HG03575 (cell line): ENCODE results near the gene GTF3C2.
A peak's percentile ranks its signal among the peaks of the same experiment; 100 is the strongest.
"Not testable (repeated sequence)": the region's sequence is repeated elsewhere in the genome, so short reads cannot be mapped to it uniquely, and the experiment has no call there.

Source experiments
- ATAC-seq: cut with Tn5 transposase; IDR thresholded peaks from one replicate; pipeline ENCODE4 v1.9.1; 2021; ENCODE audit not compliant: unreplicated experiment, insufficient number of reproducible peaks, low FRiP score; ENCODE audit errors: extremely low read depth

Gene GTF3C2

DNA sequence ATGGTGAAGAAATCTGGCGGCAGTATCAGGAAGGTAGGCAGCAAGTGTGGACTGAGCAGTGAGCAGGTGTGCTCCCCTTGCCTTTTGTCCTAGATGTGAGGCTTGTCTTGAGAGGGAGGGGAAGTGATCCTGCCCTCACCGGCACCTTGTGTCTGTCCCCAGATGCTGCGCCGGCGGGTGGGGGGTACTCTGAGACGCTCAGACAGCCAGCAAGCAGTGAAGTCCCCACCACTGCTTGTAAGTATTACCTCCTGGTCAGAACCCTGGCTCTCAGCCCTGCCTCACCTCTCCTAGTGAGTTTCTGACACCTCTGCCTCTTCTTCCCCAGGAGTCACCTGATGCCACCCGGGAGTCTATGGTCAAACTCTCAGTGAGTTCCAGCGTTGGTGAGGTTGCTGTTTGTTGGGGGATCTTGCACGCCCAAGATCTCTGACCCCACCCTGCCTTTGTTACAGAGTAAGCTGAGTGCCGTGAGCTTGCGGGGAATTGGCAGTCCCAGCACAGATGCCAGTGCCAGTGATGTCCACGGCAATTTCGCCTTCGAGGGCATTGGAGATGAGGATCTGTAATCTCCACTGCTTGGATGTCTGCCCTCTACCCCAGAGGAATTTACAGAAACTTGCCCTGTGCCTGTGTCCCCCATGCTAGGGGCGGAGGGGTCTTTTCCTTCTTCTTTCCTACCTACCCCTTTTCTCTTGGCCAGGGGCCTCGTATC, 19.7 kb upstream of the GTF3C2 start:
- no peak for ATAC-seq

DNA sequence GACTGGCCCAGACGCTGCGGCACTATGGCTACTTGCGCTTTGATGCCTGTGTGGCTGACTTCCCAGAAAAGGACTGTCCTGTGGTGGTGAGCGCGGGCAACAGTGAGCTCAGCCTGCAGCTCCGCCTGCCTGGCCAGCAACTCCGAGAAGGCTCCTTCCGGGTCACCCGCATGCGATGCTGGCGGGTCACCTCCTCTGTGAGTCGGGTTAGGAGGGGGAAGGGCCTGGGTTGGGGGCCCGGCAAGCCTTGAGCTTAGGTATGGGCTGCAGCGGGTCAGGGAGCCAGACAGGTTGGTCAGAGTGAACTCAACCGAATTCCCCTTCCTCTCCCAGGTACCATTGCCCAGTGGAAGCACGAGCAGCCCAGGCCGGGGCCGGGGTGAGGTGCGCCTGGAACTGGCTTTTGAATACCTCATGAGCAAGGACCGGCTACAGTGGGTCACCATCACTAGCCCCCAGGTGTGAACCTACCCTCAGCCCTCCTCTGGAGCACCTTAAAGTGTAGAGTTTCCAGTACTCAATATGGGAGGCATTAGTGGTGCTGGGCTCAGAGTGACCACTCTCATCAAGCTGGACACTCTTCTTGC, 19.0 kb upstream of the GTF3C2 start:
- no peak for ATAC-seq

DNA sequence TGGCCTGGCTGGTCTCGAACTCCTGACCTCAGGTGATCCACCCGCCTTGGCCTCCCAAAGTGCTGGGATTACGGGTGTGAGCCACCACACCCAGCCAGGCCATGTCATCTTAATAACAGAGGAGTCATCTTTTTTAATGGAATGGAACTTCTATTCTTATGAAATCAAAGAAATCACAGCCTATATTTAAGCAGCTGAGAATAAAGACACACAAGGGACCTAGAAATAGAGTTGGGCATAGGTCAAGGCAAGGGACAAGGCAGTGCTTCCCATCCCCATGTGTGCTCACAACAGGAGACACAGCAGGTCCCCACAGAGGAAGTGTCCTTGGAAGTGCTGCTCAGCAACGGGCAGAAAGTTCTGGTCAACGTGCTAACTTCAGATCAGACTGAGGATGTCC, 17.0 kb upstream of the GTF3C2 start:
- ATAC-seq, result no peak

DNA sequence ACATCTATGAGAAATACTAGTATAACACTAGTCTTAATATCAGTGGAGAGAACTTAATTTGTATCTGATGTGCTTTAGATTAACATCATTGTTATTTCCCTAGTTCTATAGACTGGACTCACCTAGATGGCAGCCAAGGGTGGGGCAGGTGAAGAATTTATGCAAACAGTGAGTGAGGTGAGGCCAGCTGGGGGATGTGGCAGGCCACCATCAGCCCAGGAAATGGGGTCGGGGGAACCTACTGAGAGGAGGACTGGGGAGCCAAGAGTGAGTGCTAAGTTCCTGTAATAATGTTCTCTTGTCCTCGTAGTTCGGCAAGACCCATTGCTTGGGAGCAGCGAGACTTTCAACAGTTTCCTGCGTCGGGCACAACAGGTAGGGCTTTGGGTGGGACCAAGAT, 16.4 kb upstream of the GTF3C2 start:
- ATAC-seq, result no peak

DNA sequence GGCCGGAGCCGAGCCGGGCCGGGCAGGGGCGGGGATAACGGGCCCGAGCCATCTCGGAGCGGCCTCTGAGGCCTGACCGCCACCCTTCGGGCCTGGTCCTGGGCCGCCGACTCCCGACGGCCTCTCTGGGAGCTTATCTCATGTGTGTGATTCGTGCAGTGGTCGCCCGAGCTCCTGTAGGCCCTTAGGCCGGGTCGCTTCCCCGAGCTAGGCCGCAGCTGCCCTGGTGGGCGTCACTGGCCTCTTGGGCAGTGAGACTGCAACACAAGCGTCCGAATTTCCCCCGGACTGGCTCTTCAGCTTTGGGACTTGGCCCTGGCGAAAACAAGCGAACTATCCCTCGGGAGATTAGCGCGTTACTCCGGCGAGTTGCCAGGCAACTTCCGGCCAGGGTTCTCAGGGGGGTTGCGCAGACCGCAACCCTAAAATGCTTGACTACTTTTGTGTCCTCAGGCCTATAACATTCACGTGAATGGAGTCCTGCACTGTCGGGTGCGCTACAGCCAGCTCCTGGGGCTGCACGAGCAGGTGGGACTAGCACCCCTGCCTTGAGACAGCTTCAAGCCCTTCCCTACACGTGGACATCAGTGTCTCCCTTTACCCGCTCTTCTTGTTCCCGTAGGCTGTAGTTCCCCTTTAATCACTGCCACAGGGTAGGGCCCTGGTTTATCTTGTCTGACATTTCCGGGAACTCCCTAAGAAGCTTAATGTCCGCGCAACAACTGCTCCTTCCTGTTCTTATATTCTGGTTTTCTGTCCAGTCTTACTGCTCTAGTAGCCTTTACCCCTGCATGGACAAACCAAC, 14.5 kb upstream of the GTF3C2 start:
- no peak for ATAC-seq

DNA sequence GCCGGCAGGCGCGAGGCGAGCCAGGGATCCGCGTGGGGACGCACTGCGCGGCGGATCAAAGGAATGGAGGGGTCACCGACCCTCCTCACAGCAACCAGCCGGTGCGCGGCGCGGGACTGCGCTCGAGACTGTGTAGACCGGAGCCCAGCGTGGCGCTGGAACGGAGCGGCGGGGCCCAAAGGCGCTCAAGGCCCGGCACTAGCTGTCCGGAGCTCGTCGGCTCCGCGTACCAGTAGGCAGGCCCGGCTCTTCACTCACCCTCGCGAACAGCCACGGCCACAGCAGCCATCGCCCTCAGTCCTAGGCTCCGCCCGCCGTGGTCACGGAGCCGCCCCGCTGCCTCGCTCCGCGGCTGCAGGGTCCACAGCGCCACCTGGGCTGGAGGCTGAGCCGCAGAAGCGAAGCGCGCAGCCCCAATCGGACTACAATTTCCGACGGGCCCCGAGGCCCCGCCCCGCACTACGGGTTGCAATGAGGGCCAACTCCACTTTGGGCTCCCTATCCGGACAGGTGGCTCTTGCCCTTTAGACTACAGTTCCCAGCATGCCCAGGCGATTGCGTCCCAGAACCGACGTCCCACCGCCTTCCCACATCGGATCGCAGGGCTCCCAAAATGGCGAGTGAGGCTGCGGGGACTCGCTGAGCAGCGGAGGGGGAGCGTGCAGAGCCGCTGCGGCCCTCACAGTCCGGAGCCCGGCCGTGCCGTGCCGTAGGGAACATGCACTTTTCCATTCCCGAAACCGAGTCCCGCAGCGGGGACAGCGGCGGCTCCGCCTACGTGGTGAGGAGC, 13.7 kb upstream of the GTF3C2 start, which contains the start of the genes EIF2B4 and SNX17:
Gene EIF2B4, minus strand, starts transcription at position 313 of the 790 bp plus-strand sequence. Its CDS starts 24 bp downstream, at position 289.
Gene SNX17, plus strand, starts transcription at position 591 of the 790 bp plus-strand sequence. Its CDS starts 128 bp downstream, at position 719.
- peak; percentile 70 for ATAC-seq

DNA sequence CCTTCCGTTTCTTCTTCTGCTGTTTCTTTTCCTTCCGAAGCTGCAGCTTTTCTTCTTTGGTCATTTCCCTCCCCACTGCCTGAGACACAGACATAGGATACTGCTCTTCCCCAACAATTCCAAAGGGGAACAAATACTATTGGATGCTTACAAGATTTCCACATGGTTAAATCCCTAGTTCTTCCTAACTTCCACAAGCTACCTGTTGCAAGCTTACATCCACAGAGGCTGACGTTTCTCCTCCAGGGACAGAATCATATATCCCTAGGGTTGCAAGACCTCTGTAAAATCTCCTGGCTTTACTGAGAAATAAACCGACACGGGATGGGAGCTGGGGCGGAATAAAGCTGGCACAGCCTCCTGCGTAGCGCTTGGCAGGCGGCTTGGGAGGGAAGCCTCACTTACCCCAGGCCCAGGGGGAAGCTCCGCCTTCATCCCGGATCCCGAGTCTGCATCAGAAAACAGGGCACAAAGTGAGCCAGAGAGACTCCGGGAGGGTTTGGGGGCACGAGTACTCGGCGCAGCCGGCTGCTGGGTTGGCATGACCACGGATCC, 13.0 kb upstream of the GTF3C2 start:
- no peak for ATAC-seq

DNA sequence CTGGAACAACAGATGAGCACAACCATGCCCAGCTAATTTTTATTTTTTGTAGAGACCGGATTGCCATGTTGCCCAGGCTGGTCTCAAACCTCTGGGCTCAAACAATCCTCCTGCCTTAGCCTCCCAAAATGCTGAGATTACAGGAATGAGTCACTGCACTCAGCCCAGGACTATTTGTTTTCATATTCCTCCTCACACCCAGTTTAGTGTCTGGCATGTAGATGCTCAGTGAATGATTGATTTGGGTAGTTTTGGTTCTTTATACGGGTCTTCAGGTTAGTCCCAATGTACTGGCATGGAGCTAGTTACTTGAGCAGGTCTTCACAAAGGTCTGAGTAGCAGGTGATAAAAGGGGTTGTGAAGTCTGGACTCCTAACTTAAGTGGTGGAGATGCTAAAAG, 7.4 kb upstream of the GTF3C2 start:
- no peak for ATAC-seq

DNA sequence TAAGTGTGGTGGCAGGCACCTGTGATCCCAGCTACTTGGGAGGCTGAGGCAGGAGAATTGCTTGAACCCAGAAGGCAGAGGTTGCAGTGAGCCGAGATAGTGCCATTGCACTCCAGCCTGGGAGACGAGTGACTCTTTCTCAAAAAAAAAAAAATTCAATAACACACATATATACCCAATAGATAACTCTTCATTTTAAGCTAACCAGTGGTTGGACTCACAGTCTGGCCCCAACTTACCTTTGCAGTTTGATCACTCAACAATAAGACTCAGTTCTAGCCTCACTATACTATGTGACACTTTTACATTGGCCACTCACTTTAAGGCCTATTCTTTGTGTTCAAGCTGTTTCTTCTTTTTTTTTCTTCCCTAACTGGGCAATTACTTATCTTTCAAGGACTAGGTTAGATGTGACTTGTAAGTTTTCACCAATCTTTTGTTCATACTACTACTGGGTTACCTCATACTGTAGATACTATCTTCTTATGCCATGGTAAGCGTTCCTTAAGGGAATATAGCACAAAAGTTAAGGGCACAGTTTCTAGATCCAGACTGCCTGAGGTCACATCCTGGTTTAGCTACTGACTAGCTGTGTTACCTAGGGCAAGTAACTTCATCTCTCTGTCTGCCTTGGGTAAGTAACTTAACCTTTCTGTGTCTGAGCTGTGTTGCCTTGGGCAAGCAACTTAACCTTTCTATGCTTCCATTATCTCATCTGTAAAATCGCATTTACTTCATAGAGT, 6.3 kb upstream of the GTF3C2 start:
- ATAC-seq, result no peak

DNA sequence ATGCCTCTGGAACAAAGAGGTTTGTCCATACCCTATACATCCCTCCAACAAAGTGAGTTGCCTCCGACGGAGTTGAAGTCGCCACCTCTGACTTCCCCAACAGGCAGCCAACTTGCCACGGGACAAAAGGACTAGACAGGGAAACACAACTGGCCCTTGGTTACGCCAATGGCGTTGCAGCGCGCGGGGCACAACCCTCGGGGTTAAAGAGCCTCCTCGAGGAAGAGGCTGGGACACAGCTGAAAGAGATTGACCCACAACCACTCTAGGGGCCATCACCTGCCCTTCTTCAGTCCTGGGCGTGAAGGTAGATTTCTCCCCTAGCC, 545 bp downstream of the GTF3C2 start:
- peak; percentile 8 for ATAC-seq

DNA sequence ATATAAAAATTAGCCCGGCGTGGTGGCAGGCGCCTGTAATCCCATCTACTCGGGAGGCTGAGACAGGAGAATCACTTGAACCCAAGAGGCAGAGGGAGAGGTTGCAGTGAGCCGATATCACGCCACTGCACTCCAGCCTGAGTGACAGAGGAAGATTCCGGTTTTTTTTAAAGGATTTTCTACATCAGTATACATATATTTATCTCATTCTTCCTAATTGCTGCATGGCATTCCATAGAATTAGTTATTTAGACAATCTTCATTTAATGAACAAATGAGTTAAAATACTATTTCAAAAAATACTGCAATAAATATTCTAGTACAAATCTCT, 2.0 kb downstream of the GTF3C2 start:
- ATAC-seq, result no peak

DNA sequence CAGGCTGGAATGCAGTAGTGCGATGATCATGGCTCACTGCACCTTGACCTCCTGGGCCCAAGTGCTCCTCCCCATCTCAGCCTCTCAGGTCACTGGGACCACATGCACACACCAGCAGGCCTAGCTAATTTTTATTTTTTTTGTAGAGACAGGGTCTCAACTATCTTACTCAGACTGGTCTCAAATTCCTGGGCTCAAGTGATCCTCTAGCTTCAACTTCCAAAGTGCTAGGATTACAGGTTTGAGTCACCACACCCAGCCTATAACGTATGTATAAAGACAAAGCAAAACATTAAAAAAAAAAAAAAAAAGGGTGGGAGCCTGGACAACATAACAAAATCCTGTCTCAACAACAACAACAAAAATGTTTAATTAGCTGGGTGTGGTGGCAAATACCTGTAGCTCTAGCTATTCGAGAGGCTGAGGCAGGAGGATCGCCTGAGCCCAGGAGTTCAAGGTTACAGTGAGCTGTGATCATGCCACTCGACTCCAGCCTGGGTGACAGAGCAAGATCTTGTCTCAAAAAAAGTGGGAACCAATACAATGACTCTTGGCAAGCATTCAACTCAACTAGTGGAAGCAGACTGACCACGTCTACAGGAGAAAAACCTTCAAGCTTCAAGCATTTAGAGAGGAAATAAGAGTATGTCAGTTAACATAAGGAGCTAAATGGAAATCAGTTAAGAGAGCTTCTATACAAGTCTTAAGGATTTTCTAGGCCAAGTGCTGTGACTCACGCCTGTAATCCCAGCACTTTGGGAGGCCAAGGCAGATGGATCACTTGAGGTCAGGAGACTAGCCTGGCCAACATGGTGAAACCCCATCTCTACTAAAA, 2.6 kb downstream of the GTF3C2 start:
- ATAC-seq, result no peak

DNA sequence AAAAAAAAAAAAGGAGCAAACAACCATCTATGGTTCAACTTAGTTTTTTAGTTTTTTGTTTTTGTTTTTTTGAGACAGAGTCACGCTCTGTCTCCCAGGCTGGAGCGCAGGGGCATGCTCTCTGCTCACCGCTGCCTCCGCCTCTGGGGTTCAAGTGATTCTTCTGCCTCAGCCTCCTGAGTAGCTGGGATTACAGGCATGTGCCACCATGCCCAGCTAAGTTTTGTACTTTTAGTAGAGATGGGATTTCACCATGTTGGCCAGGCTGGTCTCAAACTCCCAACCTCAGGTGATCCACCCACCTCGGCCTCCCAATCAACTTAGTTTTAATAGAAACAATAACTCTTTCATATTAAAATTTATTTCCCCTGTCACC, 3.2 kb downstream of the GTF3C2 start:
- not testable (repeated sequence) for ATAC-seq

DNA sequence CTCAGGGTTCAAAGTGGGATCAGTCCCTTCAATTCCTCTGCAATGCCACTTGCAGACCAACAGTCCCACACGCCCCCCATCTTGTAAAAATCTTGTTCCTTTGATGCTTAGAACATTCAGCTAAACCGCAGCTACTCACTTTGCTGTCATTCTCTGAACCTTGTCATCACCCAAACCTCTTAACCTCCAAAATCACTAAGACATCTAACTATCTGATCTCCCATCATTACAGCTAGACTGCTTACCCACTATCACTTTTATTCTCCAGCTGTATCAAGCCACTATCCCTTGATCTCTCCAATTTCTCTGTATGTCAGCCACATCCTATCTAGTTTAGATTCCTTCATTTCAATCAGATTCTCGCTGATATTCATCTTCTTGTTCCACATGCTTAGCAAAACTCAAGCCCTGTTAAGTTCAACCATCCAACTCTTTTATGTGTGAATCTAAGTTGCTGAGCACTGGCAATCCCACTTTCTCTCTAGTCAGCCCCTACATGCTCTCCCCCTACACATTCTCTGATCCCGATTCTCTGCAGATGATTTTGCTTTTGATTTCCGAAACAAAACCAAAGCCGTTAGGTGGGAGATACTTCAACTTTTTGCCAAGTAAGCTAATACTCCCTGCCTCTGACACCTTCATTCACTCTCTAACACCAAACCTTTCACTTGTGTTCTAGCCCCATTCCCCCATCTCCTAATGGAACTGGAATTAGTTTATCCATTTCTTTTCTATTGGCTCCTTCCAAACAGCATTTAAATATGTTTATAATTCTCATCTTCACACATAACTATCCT, 4.6 kb downstream of the GTF3C2 start:
- no peak for ATAC-seq

DNA sequence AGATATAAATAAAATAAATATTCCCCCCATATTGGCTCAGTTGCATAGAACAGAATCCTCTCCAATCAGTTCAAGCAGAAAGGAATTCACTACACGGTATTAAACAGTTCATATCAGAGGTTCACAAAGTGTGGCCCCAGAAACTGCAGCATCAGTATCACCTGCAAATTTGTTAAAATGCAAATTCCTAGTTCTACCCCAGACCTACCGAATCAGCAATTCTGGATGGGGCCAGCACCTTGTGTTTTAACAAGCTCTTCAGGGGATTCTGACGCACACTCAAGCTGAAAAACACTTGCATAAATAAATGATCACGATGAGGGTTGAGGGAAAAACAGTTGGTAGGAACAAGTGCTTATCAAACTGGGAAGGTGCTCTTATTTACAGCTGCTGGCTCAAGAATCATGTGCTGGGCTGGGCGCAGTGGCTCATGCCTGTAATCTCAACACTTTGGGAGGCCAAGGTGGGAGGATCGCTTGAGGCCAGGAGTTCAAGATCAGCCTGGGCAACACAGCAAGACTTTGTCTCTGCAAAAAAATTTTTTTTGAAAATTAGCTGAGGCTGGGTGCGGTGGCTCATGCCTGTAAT, 6.4 kb downstream of the GTF3C2 start:
- ATAC-seq, result no peak

DNA sequence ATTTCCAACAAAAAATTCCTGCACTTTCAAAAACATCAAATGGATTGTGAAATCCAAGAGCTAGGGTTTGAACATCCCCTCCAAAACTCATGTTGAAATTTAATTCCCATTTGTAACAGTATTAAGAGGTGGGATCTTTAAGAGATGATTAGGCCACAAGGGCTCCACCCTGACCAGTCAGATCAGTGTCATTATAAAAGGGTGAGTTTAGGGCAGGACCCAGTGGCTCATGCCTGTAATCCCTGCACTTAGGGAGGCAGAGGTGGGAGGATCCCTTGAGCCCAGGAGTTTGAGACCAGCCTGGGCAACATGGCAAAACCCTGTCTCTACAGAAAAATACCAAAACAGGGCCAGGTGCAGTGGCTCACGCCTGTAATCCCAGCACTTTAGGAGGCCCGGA, 8.9 kb downstream of the GTF3C2 start:
- ATAC-seq, result no peak

DNA sequence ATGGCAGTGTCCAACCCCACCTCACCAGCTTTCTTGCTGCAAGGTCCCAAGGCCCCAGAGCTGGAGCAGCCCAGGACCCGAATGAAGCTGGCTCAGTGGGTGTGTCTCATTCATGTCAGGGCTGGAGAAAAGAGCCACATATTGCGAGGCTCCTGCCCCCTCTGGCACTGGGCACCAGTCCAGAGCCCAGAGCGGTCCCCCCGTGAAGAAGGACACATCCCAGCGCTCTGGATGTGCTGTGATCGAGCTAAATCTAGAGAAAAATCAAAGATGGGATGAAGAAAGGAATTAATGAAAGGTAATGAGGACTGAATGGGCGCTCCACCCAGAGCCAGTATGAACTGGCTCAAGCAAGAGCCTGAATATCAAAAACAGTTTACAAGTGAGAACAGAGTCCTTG, 20.4 kb downstream of the GTF3C2 start:
- ATAC-seq, result no peak
